NCI-H82 (cell line): ENCODE results near the gene FHL1.
A peak's percentile ranks its signal among the peaks of the same experiment; 100 is the strongest.
"Not testable (repeated sequence)": the region's sequence is repeated elsewhere in the genome, so short reads cannot be mapped to it uniquely, and the experiment has no call there.

Experiments
- DNase-seq: peaks from one replicate; lab custom pipeline; 2025; lab: John Stamatoyannopoulos, UW

Gene FHL1

DNA sequence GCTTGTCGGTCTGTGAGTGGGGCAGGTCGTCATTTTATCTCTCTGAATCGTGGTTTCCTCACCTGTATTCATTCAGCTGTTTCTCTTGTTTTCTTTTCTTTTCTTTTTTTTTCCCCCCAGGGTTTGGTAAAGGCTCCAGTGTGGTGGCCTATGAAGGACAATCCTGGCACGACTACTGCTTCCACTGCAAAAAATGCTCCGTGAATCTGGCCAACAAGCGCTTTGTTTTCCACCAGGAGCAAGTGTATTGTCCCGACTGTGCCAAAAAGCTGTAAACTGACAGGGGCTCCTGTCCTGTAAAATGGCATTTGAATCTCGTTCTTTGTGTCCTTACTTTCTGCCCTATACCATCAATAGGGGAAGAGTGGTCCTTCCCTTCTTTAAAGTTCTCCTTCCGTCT is 62.4 kb downstream of the FHL1 start:
- no peak for DNase-seq

GRCh38 chrX:136210243-136210642 is 62.9 kb downstream of the FHL1 start:
- no peak for DNase-seq

GRCh38 chrX:136210806-136211205 is 63.5 kb downstream of the FHL1 start:
- no peak for DNase-seq

- DNase-seq = peak; percentile 16
Observed at GRCh38 chrX:136211766-136212556, 64.6 kb downstream of the FHL1 start.

- DNase-seq = no peak
Observed at GRCh38 chrX:136212557-136213111, 65.3 kb downstream of the FHL1 start.

GRCh38 chrX:136214551-136214950 is 67.2 kb downstream of the FHL1 start:
- no peak for DNase-seq

GRCh38 chrX:136215559-136215958 is 68.2 kb downstream of the FHL1 start:
- DNase-seq = no peak

GRCh38 chrX:136219893-136220292 is 72.6 kb downstream of the FHL1 start:
- no peak for DNase-seq

DNA sequence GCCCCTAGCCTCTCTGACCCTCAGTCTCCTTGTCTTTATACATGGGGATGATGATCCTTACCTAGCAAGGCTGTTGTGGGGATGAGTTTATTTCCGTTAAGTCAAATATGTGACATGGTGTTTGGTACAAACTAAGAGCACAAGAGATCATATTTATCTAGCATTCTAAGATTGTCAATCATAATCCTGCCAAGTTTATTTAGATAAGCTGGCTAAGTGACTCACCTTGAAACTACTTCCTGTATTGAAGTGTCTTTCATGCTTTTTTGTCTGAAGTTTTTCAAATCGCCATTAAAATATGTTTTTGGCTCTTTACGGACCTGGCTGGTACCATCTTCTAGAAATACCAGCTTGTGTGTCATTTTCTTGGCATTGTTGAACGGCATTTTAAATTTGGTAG is 73.2 kb downstream of the FHL1 start:
- no peak for DNase-seq

DNA sequence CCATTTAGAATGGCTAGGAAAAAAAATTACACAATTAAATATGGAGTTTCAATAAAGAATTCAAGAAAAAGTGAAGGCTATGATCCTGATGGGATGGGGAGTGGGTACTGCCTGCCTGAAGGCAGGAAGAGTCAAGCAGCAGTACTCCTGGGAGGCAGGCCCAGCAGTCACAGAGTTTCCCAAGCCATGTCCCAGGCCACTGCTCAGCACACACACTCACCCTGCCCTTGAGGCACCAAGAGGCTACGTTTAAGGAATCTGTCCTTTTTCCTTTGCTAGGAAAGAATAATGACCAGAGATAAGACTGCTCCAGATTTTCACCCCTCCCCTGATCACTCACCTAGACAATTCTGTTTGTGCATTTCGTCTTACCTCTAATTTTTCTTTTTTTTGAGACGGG is 73.6 kb downstream of the FHL1 start:
- no peak for DNase-seq

GRCh38 chrX:136221851-136222513 is 74.6 kb downstream of the FHL1 start:
- DNase-seq = no peak

GRCh38 chrX:136227074-136227473 is 79.7 kb downstream of the FHL1 start:
- DNase-seq = no peak

DNA sequence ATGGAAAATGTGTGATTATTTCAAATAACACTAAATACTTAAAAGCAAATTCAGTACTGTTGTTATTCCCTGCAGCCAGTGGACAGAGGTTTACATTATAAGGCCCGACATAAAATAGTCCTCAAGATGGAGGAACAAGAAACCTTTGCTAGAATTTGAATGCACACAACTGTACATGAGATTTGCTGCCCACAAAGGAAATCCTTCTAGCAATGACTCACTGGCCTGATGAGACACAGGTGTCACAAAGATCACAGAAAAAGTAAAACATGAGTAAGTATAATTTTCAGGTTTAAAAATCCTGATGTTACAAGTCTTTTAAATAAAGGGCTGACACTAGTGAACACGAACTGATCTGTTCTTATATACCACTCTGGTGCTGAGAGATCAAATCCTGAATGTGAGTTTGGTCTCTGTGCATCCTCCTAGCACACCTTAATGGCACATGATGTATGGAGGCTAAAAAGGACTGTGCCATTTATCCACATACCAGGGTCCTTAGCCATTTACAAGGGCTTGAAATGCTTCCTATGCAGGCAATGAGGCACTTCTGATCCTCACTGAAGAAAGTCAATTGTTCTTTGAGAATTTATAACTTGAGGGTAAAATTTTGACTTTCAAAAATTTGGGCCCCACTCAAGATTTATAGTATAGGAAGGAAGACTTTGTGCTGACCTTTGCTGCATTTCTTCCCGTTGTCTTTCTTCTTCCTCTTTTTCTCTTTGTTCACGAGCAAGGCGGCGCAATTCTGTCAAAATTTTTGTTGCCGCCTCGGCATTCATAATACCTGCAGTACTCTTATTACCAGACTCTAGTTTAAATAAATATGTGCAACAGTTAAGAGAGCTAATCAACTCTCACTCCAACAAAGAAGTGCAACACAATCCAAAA is 80.9 kb downstream of the FHL1 start:
- no peak for DNase-seq

DNA sequence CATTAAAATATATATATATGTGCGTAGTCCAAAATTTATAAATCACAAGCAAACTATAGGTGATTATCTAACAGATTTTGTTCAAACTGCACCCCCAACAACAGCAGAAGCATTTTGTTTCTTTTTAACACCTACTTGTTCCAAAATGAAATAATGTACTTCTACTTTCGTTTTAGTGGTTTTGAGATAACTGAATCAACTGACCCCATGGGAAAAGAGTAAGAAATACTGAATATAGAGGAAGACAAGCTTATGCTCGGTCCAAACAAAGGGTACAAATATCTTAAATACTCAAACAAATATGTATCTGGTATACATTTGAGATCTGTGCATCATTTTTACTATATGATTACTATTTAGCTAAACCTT is 81.5 kb downstream of the FHL1 start:
- DNase-seq = no peak

DNA sequence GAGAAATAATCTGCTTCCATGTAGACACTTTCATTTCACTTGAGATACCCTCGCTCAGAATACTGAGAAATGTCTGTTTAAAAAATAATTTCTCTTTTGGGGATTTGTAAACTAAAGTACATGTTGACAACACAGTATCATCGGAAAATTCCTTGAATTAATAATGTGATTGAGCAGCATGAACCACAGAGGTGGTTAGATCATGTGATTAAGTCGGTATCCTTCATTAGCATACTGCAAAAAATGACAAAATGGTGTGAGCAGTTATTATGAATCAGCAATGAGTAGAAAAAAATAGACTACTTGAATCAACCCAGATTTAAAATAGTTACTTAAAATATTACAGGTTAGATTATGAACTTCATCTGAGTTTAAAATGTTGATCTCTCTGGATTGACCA is 89.7 kb downstream of the FHL1 start:
- DNase-seq = no peak

DNA sequence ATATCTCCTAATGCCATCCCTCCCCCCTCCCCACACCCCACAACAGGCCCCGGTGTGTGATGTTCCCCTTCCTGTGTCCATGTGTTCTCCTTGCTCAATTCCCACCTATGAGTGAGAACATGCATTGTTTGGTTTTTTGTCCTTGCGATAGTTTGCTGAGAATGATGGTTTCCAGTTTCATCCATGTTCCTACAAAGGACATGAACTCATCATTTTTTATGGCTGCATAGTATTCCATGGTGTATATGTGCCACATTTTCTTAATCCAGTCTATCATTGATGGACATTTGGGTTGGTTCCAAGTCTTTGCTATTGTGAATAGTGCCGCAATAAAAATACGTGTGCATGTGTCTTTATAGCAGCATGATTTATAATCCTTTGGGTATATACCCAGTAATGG is 90.5 kb downstream of the FHL1 start:
- not testable (repeated sequence) for DNase-seq

- peak; percentile 49 for DNase-seq
Observed at GRCh38 chrX:136246201-136246600, 98.9 kb downstream of the FHL1 start.

GRCh38 chrX:136250191-136251040 is 103.1 kb downstream of the FHL1 start:
- peak; percentile 24 for DNase-seq

DNA sequence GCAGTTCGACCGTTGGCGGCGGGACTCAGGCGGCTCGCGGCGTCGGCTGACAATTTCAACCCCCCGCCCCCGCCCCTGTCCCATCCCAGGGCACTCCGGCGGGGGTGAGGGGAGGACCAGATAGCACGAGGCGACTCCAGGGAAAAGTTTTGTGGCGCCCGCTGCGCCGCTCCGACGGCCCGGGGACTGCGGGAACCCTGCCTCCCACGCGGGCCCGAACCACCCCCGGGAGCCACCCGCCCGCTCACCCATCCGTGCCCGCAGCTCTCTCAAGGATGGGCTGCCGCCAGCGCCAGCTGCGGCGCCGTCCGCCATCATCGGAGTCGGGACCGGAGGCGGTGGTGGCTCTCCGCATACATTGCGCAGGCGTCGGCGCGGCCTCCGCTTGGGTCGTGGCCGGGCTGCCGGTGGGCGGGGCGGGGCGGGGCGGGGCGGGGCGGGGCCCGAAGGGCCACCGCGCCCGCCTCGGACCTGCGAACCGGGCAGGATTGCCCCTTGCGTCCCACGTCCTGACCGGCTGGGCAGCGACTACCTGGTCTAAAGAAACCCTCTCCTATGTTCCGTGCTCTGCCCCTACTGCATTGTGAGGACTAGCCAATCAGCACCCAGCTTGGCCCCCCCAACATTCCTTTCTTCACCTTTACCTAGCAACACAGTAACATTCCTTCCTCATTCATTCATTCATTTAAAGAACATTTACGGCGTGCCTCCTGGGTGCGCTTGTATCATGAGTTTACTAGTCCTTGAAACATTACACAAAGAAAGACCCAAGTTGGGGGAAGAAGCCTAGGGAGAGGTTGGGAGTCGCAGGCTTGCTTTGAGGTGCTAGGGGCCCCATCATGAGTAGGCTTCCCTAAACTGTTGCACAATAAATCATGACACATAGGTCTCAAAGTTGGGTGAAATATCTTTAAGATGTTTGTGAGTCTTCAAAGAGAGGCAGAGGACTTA is 104.0 kb downstream of the FHL1 start, which contains the start of gene MAP7D3:
TSS of gene MAP7D3 (minus strand) at position 360 of the 951 bp plus-strand sequence. CDS start at position 318, 42 bp downstream.
- peak; percentile 76 for DNase-seq

DNA sequence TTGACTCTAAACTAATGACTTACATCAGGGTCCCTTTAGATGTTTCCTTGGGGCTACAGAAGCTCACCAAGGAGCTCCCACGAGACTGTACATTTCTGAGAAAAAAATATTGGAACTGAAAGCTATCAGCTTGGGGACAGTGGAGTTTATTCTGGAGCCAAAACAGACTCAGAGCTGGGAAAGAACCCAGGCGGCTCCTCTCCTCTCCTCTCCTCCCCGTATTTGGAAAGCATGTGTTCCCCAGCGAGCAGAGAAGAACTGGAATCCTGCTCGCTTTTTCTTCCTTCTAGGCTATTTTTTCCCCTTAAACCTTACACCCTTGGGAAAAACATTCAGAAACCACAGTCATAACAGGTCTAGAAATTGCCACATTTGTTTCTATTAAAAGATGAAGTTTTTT is 108.2 kb downstream of the FHL1 start:
- DNase-seq = no peak
